HepG2 (cell line): ENCODE measurements around the gene SARNP. TPM values are rescaled to one million over a fixed set of nuclear protein-coding genes. Genes with fewer than 3 reads are reported as not detected.

ENCODE experiments used
- ATAC-seq: fragments of 200-7000 bp; cut with Tn5 transposase; 3 replicates; pipeline ENCODE4 v1.9.1; 2020; ENCODE audit warnings: mild to moderate bottlenecking, moderate library complexity
- BruUV-seq: library from RNA; stranded (reverse); fragments of 400-500 nt; replicated peaks from 2 replicates; lab custom pipeline; 2021; lab: Mats Ljungman, UMichigan
- CTCF ChIA-PET: fragments of 300-600 bp; formaldehyde crosslinking; extraction: SDS; loops from one replicate; lab custom pipeline; 2021; ENCODE audit warnings: low total read pairs, inconsistent platforms, low intra/inter-chr PET ratio; lab: Yijun Ruan, JAX
- POLR2A ChIA-PET: fragments of 350-600 bp; sonication (Branson Sonifier 250); formaldehyde crosslinking; loops from one replicate; lab custom pipeline; 2020; ENCODE audit warnings: antibody characterized with exemption, inconsistent platforms; lab: Yijun Ruan, JAX
- DNase-seq: peaks from one replicate; pipeline ENCODE4 v3.0.0-alpha.2; 2015; ENCODE audit warnings: low spot score
- FAIRE-seq: peaks from 3 replicates; lab custom pipeline; 2011; peaks lifted over from hg19 to GRCh38; lab: Jason Lieb, UNC
- H2AFZ ChIP-seq: one replicate; pipeline ENCODE4 v1.6.1; 2011; ENCODE audit warnings: low read length, inconsistent platforms
- H3K27ac ChIP-seq: fragments of 300-600 bp; 3 replicates; pipeline ENCODE4 v1.8.0; 2011; ENCODE audit warnings: mixed run types, mild to moderate bottlenecking, mixed read lengths, low read length, inconsistent platforms; ENCODE audit not compliant: insufficient read depth; ENCODE audit errors: extremely low read length
- H3K27me3 ChIP-seq, 2 experiments: fragments of 200-600 bp in 1 of 2; 2 replicates in 1 of 2; 3 replicates in 1 of 2; pipeline versions ENCODE4 v1.6.0 to v1.8.0; 2011; ENCODE audit warnings: low read length in 2 of 2, mild to moderate bottlenecking in 2 of 2, moderate library complexity in 2 of 2, inconsistent platforms in 1 of 2; ENCODE audit not compliant: insufficient read depth in 2 of 2, control insufficient read depth in 1 of 2
- H3K36me3 ChIP-seq, 2 experiments: fragments of 200-600 bp in 1 of 2; replicated peaks in 1 of 2; 2 replicates in 1 of 2; 3 replicates in 1 of 2; pipeline versions ENCODE4 v1.5.1 to v1.8.0; 2011; ENCODE audit warnings: low read length in 2 of 2, inconsistent platforms in 1 of 2; ENCODE audit not compliant: insufficient read depth in 2 of 2, control insufficient read depth in 1 of 2
- H3K4me1 ChIP-seq: 2 replicates; pipeline ENCODE4 v1.5.1; 2012; ENCODE audit warnings: low read length, inconsistent platforms; ENCODE audit not compliant: insufficient read depth
- H3K4me2 ChIP-seq: 2 replicates; pipeline ENCODE4 v1.6.0; 2011; ENCODE audit warnings: low read depth, low read length, inconsistent platforms
- H3K4me3 ChIP-seq, 3 experiments: fragments of 200-600 bp in 1 of 3; sonication (generic), shearing (Covaris generic) in 1 of 3; replicated peaks in 1 of 3; 2 replicates each; pipeline ENCODE4 v1.5.1; 2011 to 2016; ENCODE audit warnings: low read length in 3 of 3, inconsistent platforms in 2 of 3, low read depth in 2 of 3, mild to moderate bottlenecking in 2 of 3, control low read depth in 1 of 3, mixed read lengths in 1 of 3; ENCODE audit not compliant: insufficient read depth in 1 of 3
- H3K79me2 ChIP-seq: one replicate; pipeline ENCODE4 v1.6.1; 2011; ENCODE audit warnings: low read length, inconsistent platforms; ENCODE audit not compliant: insufficient read depth
- H3K9ac ChIP-seq: 2 replicates; pipeline ENCODE4 v1.6.0; 2011; ENCODE audit warnings: mild to moderate bottlenecking, low read depth, low read length, inconsistent platforms; ENCODE audit not compliant: insufficient read depth
- H3K9me3 ChIP-seq: 2 replicates; pipeline ENCODE4 v1.5.1; 2012; ENCODE audit warnings: mild to moderate bottlenecking, low read length
- H4K20me1 ChIP-seq: 2 replicates; pipeline ENCODE4 v1.6.0; 2011; ENCODE audit warnings: inconsistent platforms, mild to moderate bottlenecking, low read length, moderate library complexity; ENCODE audit not compliant: insufficient read depth
- ATAD3A ChIP-seq: sonication (generic); formaldehyde crosslinking; IDR thresholded peaks from 2 replicates; pipeline ENCODE4 v1.4.0; 2020; ENCODE audit warnings: missing genetic modification reagents
- BCL6 ChIP-seq: IDR thresholded peaks from 2 replicates; pipeline ENCODE4 v1.6.1; 2016; ENCODE audit warnings: missing genetic modification reagents, missing compliant biosample characterization
- FOXA1 ChIP-seq, 2 experiments: fragments of 450-650 bp in 1 of 2; sonication (generic) in 1 of 2; formaldehyde crosslinking in 1 of 2; IDR thresholded peaks; 2 replicates each; pipeline versions ENCODE4 v1.4.0 to v1.6.1; 2016 to 2020; ENCODE audit warnings: missing genetic modification reagents in 1 of 2
- KAT2B ChIP-seq: fragments of 150-350 bp; IDR thresholded peaks from 2 replicates; pipeline ENCODE4 v1.6.1; 2014; ENCODE audit warnings: low read depth, low read length, borderline replicate concordance
- KLF6 ChIP-seq: IDR thresholded peaks from 2 replicates; pipeline ENCODE4 v1.8.0; 2016; ENCODE audit warnings: missing biosample characterization, missing genetic modification reagents
- MED13 ChIP-seq: sonication (generic); formaldehyde crosslinking; IDR thresholded peaks from 2 replicates; pipeline ENCODE4 v1.5.0; 2020; ENCODE audit warnings: missing genetic modification reagents
- ONECUT2 ChIP-seq: sonication (generic); formaldehyde crosslinking; IDR thresholded peaks from 2 replicates; pipeline ENCODE4 v1.4.0; 2020; ENCODE audit warnings: missing genetic modification reagents
- RBFOX2 ChIP-seq: fragments of 200-400 bp; formaldehyde crosslinking; IDR thresholded peaks from 2 replicates; pipeline ENCODE4 v1.6.1; 2017; ENCODE audit warnings: low read depth, mild to moderate bottlenecking, low read length
- RBM22 ChIP-seq: fragments of 200-400 bp; formaldehyde crosslinking; optimal IDR thresholded peaks from 2 replicates; pipeline ENCODE3; 2017; ENCODE audit warnings: mild to moderate bottlenecking, low read length, moderate library complexity
- RFXAP ChIP-seq: sonication (generic); formaldehyde crosslinking; IDR thresholded peaks from 2 replicates; pipeline ENCODE4 v1.4.0; 2020; ENCODE audit warnings: missing genetic modification reagents, borderline replicate concordance
- TGIF2 ChIP-seq: IDR thresholded peaks from 2 replicates; pipeline ENCODE4 v1.6.1; 2016; ENCODE audit warnings: control low read depth, missing compliant biosample characterization
- XBP1 ChIP-seq: sonication (generic); formaldehyde crosslinking; IDR thresholded peaks from 2 replicates; pipeline ENCODE4 v1.5.0; 2020; ENCODE audit warnings: missing genetic modification reagents
- XRCC5 ChIP-seq: fragments of 200-400 bp; formaldehyde crosslinking; optimal IDR thresholded peaks from 2 replicates; pipeline ENCODE3; 2017; ENCODE audit warnings: mild to moderate bottlenecking, low read length
- ZKSCAN1 ChIP-seq: fragments of 150-350 bp; IDR thresholded peaks from 2 replicates; pipeline ENCODE4 v1.6.1; 2014; ENCODE audit warnings: low read length
- ZNF691 ChIP-seq: sonication (generic); formaldehyde crosslinking; IDR thresholded peaks from 2 replicates; pipeline ENCODE4 v1.4.0; 2020; ENCODE audit warnings: missing genetic modification reagents, low read depth, mild to moderate bottlenecking, borderline replicate concordance
- ZNF784 ChIP-seq: sonication (generic); formaldehyde crosslinking; IDR thresholded peaks from 2 replicates; pipeline ENCODE4 v1.5.1; 2020; ENCODE audit warnings: missing genetic modification reagents, mild to moderate bottlenecking, borderline replicate concordance
- ZNF792 ChIP-seq: IDR thresholded peaks from 2 replicates; pipeline ENCODE4 v1.6.1; 2016
- WGBS: methylation state at CpG from one replicate; pipeline ENCODE4 v1.1.6; 2017; ENCODE audit warnings: low lambda C conversion rate; 5-methylcytosine and 5-hydroxymethylcytosine counted together
- in situ Hi-C: cut with HindIII; loops from 2 replicates; pipeline ENCODE4 v1.10.0; 2017; ENCODE audit warnings: low pct_unique_long_range_greater_than_20kb; ENCODE audit not compliant: extremely low pct_ligation_motif_present
- intact Hi-C: fragments of 100-400 bp; cut with micrococcal nuclease; formaldehyde crosslinking; loops from one replicate; pipeline ENCODE4 v1.10.0; 2022; ENCODE audit not compliant: unreplicated experiment
- polyA plus RNA-seq, 8 experiments: library from polyadenylated mRNA; depleted of rRNA in 3 of 8; stranded (reverse) in 7 of 8; unstranded in 1 of 8; fragments of >200 nt; fragmentation: Illumina TruSeq in 4 of 8; extraction: Trizol in 4 of 8; gene quantifications; 2 replicates each; pipeline versions ENCODE4 v1.2.1 to v1.2.3, GENCODE V29; 2011 to 2016; ENCODE audit warnings: low read depth in 4 of 8, missing spikeins in 1 of 8, mixed read lengths in 1 of 8; ENCODE audit not compliant: insufficient read depth in 1 of 8
- total RNA-seq, 5 experiments: library from RNA; depleted of rRNA; stranded (reverse); fragments of >200 nt; fragmentation: Illumina TruSeq; extraction: Trizol; gene quantifications; 2 replicates each; pipeline ENCODE4 v1.2.3, GENCODE V29; 2016; ENCODE audit warnings: low read depth in 1 of 5
- TF ChIP-seq, protein P1 (sequence below): sonication (generic); formaldehyde crosslinking; IDR thresholded peaks from 2 replicates; pipeline ENCODE4 v1.8.1; 2023; ENCODE audit warnings: mild to moderate bottlenecking, missing genetic modification reagents
- TF ChIP-seq, protein P2 (sequence below): sonication (generic); formaldehyde crosslinking; IDR thresholded peaks from 2 replicates; pipeline ENCODE4 v1.5.0; 2020; ENCODE audit warnings: mild to moderate bottlenecking, missing genetic modification reagents, moderate library complexity

The SARNP gene
- total and polyA plus RNA-seq, 2 of the 13 experiments (the other 11 are each of a cell fraction or from before 2014, with no cell fraction given) = 59.0 to 95.4 TPM

DNA sequence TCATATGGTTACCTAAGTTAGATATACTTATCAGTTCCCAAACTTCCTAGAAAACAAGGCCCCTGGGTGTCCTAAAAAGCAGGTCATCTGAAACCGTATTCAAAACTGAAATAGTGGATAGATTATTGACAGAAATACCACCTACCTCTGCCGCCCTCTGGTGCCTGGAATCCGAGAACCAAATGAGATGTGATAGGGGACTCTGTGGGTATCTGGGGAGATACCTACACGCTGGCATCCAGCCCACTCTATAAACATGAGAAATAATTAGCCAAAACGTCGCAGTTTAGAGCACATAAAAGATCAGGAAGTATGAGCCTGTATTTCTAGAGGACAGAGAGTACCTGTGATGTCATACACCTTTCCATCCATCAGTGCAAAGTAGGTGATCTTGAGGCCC lies 4.7 kb upstream of the SARNP start (continued):
- TF ChIP-seq ZNF691 (CRISPR knock-in tag) (no peak), MED13 (CRISPR knock-in tag) (no peak), KAT2B (no peak), TGIF2 (CRISPR knock-in tag) (no peak), KLF6 (CRISPR knock-in tag) (no peak), RBFOX2 (peak; percentile 57; the same call in 1 of the 2 replicates), ZNF792 (CRISPR knock-in tag) (0 out of 2 replicates have a peak, but pooled peaks have one; percentile 41), XRCC5 (peak; percentile 59), FOXA1 (IDR thresholded peaks at IDR 0.05) (no peak), FOXA1 (CRISPR knock-in tag; IDR thresholded peaks at IDR 0.05) (peak; percentile 5; the same call in 1 of the 2 replicates), BCL6 (CRISPR knock-in tag) (peak; percentile 58; the same call in 1 of the 2 replicates), ATAD3A (CRISPR knock-in tag) (no peak), ONECUT2 (CRISPR knock-in tag) (peak; percentile 61)

DNA sequence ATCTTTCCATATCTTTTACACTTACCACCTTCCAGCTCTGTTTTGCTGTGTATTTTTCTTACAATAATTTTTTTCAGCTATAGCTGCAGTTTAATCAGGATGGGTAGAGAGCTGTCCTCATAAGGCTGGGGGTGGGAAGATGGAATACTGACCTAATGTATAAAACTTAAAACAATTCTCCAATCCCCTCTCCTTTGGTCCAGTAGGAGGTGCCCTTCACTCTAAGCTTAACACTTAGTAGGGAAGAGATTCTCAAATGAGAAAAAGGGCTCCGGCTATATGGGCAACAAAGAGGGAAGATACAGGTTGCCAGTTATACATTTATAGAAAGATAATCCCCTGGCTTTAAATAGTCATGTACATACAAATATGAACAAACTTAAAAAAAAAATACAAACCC lies 3.2 kb upstream of the SARNP start:
- ATAC-seq = no peak
- ChIA-PET POLR2A (interaction anchor here (6.2 kb wide), 1 partner anchor 9 kb away, joined by 206 read pairs; the partner anchor contains the start of gene DNAJC14), CTCF (no interaction called here)
- no peak overlapping the region for H2AFZ ChIP-seq
- in situ Hi-C loops (no loop called here), intact Hi-C loops (no loop called here)
- H3K4me3 ChIP-seq = no peak overlapping the region
- DNase-seq = peak; percentile 22
- BruUV-seq = TSS peak; percentile 20
- H3K27me3 ChIP-seq = no peaks in the 10 kb centered on the region; a peak in 1 of 5 replicates
- no peak for FAIRE-seq
- H3K79me2 ChIP-seq = peaks cover 36% of the 10 kb centered on the region
- 96% methylated on average over 1 of the region's 1 CpG for WGBS
- H3K36me3 ChIP-seq = peaks cover 12 to 22% of the 10 kb centered on the region in 2 experiments
- no peak overlapping the region for H3K4me2 ChIP-seq
- no peak overlapping the region for H3K27ac ChIP-seq
- H3K4me1 ChIP-seq = peaks cover 59% of the 10 kb centered on the region
- TF ChIP-seq, protein P1, sequence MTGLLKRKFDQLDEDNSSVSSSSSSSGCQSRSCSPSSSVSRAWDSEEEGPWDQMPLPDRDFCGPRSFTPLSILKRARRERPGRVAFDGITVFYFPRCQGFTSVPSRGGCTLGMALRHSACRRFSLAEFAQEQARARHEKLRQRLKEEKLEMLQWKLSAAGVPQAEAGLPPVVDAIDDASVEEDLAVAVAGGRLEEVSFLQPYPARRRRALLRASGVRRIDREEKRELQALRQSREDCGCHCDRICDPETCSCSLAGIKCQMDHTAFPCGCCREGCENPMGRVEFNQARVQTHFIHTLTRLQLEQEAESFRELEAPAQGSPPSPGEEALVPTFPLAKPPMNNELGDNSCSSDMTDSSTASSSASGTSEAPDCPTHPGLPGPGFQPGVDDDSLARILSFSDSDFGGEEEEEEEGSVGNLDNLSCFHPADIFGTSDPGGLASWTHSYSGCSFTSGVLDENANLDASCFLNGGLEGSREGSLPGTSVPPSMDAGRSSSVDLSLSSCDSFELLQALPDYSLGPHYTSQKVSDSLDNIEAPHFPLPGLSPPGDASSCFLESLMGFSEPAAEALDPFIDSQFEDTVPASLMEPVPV (CRISPR knock-in tag) = no peak
- TF ChIP-seq ZNF784 = no peak
- no peak for TF ChIP-seq RBM22
- peak; percentile 79 for TF ChIP-seq ZKSCAN1
- no peak for TF ChIP-seq XBP1
- TF ChIP-seq, protein P2, sequence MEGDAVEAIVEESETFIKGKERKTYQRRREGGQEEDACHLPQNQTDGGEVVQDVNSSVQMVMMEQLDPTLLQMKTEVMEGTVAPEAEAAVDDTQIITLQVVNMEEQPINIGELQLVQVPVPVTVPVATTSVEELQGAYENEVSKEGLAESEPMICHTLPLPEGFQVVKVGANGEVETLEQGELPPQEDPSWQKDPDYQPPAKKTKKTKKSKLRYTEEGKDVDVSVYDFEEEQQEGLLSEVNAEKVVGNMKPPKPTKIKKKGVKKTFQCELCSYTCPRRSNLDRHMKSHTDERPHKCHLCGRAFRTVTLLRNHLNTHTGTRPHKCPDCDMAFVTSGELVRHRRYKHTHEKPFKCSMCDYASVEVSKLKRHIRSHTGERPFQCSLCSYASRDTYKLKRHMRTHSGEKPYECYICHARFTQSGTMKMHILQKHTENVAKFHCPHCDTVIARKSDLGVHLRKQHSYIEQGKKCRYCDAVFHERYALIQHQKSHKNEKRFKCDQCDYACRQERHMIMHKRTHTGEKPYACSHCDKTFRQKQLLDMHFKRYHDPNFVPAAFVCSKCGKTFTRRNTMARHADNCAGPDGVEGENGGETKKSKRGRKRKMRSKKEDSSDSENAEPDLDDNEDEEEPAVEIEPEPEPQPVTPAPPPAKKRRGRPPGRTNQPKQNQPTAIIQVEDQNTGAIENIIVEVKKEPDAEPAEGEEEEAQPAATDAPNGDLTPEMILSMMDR (CRISPR knock-in tag) = 0 out of 2 replicates have a peak, but pooled peaks have one; percentile 8
- TF ChIP-seq RFXAP (CRISPR knock-in tag) = no peak
- no peaks in the 10 kb centered on the region for H3K9me3 ChIP-seq
- no peak overlapping the region for H3K9ac ChIP-seq
- peaks cover 6% of the 10 kb centered on the region; the same call in 1 of the 2 replicates for H4K20me1 ChIP-seq
